IMR-90 (cell line): Measurements from ENCODE around the gene STRIP2.
"Not testable (repeated sequence)": the region's sequence is repeated elsewhere in the genome, so short reads cannot be mapped to it uniquely, and the experiment has no call there.

Experiments used
- CEBPB ChIP-seq: IDR thresholded peaks from 2 replicates; pipeline ENCODE4 v1.6.1; 2012; ENCODE audit warnings: low read depth, low read length, improper control_type of control experiment
- CHD1 ChIP-seq: IDR thresholded peaks from 2 replicates; pipeline ENCODE4 v1.6.1; 2012; ENCODE audit warnings: low read depth, low read length, improper control_type of control experiment
- NFE2L2 ChIP-seq: fragments of 150-350 bp; IDR thresholded peaks from 2 replicates; pipeline ENCODE4 v1.6.1; 2016; ENCODE audit warnings: low read depth, mild to moderate bottlenecking, low read length
- POLR2A ChIP-seq: IDR thresholded peaks from 2 replicates; pipeline ENCODE4 v1.6.1; 2012; ENCODE audit warnings: mild to moderate bottlenecking, low read depth, low read length
- RAD21 ChIP-seq: IDR thresholded peaks from 2 replicates; pipeline ENCODE4 v1.6.1; 2012; ENCODE audit warnings: low read length, improper control_type of control experiment
- TF ChIP-seq, protein P1 (sequence below): conservative IDR thresholded peaks from 2 replicates; pipeline ENCODE4 v1.5.1; 2012; ENCODE audit warnings: mild to moderate bottlenecking, low read depth, low read length, improper control_type of control experiment
- TF ChIP-seq, protein P2 (sequence below): fragments of 150-350 bp; IDR thresholded peaks from 2 replicates; pipeline ENCODE4 v1.6.1; 2017; ENCODE audit warnings: mild to moderate bottlenecking, antibody characterized with exemption, low read length, low read depth

DNA sequence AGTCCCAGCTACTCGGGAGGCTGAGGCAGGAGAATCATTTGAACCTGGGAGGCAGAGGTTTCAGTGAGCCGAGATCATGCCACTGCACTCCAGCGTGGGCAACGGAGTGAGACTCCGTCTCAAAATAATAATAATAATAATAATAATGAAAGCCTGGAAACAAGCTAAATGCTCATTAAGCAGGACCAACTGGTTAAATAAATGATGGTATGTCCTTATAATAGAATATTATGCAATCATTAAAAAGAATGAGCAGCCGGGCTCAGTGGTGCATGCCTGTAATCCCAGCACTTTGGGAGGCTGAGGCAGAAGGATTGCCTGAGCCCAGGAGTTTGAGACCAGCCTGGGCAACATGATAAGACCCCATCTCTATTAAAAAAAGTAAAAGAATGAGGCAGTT is 47.1 kb downstream of the STRIP2 start:
- TF ChIP-seq, protein P1, sequence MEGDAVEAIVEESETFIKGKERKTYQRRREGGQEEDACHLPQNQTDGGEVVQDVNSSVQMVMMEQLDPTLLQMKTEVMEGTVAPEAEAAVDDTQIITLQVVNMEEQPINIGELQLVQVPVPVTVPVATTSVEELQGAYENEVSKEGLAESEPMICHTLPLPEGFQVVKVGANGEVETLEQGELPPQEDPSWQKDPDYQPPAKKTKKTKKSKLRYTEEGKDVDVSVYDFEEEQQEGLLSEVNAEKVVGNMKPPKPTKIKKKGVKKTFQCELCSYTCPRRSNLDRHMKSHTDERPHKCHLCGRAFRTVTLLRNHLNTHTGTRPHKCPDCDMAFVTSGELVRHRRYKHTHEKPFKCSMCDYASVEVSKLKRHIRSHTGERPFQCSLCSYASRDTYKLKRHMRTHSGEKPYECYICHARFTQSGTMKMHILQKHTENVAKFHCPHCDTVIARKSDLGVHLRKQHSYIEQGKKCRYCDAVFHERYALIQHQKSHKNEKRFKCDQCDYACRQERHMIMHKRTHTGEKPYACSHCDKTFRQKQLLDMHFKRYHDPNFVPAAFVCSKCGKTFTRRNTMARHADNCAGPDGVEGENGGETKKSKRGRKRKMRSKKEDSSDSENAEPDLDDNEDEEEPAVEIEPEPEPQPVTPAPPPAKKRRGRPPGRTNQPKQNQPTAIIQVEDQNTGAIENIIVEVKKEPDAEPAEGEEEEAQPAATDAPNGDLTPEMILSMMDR: not testable (repeated sequence)
- TF ChIP-seq RAD21, CHD1, CEBPB, POLR2A, NFE2L2: not testable (repeated sequence)
- TF ChIP-seq, protein P2, sequence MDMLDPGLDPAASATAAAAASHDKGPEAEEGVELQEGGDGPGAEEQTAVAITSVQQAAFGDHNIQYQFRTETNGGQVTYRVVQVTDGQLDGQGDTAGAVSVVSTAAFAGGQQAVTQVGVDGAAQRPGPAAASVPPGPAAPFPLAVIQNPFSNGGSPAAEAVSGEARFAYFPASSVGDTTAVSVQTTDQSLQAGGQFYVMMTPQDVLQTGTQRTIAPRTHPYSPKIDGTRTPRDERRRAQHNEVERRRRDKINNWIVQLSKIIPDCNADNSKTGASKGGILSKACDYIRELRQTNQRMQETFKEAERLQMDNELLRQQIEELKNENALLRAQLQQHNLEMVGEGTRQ: not testable (repeated sequence)
